ENCODE data around the gene MRS2.

DNA sequence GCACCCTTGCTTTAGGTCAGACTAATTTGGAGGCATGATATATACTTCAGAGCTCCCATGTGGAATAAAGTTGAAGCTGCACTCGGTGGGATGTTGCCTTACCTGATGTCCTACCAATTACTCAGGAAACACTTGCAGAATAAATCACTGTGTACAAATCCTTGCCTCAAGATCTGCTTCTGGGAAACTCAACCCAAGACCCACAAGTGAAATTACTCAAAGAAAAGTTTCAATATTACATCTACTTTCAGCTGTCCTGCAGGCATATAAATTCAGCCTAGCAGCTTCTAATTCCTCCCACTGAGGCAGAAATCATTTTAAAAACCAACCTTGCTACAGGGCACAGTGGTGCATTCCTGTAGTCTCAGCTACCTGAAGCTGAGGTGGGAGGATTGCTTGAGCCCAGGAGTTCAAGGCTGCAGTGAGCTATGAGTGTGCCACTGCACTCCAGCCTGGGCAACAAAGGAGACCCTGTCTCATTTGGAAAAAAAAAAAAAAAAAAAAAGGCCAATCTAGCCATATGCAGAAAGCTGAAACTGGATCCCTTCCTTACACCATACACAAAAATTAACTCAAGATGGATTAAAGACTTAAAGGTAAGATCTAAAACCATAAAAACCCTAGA lies 24.2 kb upstream of the MRS2 start:
- TF ChIP-seq NFRKB (IDR thresholded peaks at IDR 0.05) (no peak), ARNT (IDR thresholded peaks at IDR 0.05) (no peak), ZNF384 (IDR thresholded peaks at IDR 0.05) (no peak), FOXM1 (IDR thresholded peaks at IDR 0.05; ENCODE audit: borderline replicate concordance) (no peak), BHLHE40 (IDR thresholded peaks at IDR 0.05; ENCODE audit: borderline replicate concordance) (no peak), CTBP1 (IDR thresholded peaks at IDR 0.05; ENCODE audit: borderline replicate concordance) (no peak), HDGF (IDR thresholded peaks at IDR 0.05; ENCODE audit: borderline replicate concordance) (no peak), FOXK2 (IDR thresholded peaks at IDR 0.05) (no peak), SUZ12 (IDR thresholded peaks at IDR 0.05) (no peak)

Measured in HEK293T (cell line).